ENCODE results near the gene TDRD9.

The TDRD9 gene

DNA sequence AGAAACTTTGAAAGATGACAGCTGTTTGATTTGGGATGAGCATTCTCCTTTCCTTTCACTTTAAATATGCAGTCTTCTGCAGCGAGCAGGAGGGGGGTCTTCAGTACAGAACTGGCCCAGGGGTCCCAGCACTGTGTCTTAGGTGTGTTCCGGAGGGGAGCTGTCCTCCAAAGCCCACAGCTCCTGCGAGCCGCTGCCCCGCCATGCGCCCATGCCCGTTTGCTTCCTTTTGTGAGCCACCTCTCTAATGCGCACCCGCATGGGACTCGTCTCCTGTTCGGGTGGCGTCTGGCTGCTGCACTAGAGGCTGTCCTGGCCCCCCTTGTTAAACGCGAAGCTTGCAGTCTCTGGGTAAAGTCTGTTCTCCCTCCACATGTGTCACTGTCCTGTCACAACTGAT, 108.8 kb downstream of the TDRD9 start:
- H3K9me3 ChIP-seq (ENCODE audit: control insufficient read depth, low read length), result no peaks in the 10 kb centered on the region
- no peak overlapping the region for H3K4me3 ChIP-seq (ENCODE audit: low read length)
- H3K27me3 ChIP-seq (replicated peaks; ENCODE audit: control insufficient read depth, insufficient read depth, low read length), result peaks cover 75% of the 10 kb centered on the region
- no peak overlapping the region for H3K9ac ChIP-seq (ENCODE audit: low read length)
- H3K36me3 ChIP-seq (ENCODE audit: control insufficient read depth, insufficient read depth, low read length, severe bottlenecking), result no peaks in the 10 kb centered on the region
- DNase-seq (ENCODE audit: low read depth), result no peak
- no peaks in the 10 kb centered on the region for H3K4me1 ChIP-seq (ENCODE audit: control insufficient read depth, insufficient read depth, low read length)

- Histone ChIP-seq H3K9me3 (ENCODE audit: control insufficient read depth, low read length) (no peaks in the 10 kb centered on the region), H3K36me3 (ENCODE audit: control insufficient read depth, insufficient read depth, low read length, severe bottlenecking) (no peaks in the 10 kb centered on the region), H3K27me3 (replicated peaks; ENCODE audit: control insufficient read depth, insufficient read depth, low read length) (peaks cover 74% of the 10 kb centered on the region), H3K4me1 (ENCODE audit: control insufficient read depth, insufficient read depth, low read length) (no peaks in the 10 kb centered on the region), H3K9ac (ENCODE audit: low read length) (no peak overlapping the region), H3K4me3 (ENCODE audit: low read length) (no peak overlapping the region)
- DNase-seq (ENCODE audit: low read depth), result no peak
These were observed 109.6 kb downstream of the TDRD9 start for GRCh38 chr14:104037903-104038302.

DNA sequence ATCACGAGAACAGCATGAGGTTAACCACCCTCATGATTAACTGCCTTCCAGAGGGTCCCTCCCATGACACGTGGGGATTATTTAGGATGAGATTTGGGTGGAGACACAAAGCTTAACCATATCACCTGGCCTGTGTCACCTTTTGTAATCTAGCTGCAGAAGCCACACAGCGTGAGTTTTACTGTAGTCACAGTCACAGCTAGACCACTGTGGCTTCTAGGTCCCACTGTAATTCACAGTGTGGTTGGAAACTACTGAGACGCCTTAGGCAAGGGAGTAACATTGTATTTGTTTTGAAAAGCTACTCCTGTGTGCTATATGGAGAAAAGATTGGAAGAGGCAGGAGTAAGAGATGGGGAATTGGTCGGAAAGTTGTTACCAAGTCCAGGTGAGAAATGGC, 111.0 kb downstream of the TDRD9 start:
- Histone ChIP-seq H3K9ac (ENCODE audit: low read length) (no peak overlapping the region), H3K4me1 (ENCODE audit: control insufficient read depth, insufficient read depth, low read length) (no peaks in the 10 kb centered on the region), H3K4me3 (ENCODE audit: low read length) (no peak overlapping the region), H3K36me3 (ENCODE audit: control insufficient read depth, insufficient read depth, low read length, severe bottlenecking) (no peaks in the 10 kb centered on the region), H3K27me3 (replicated peaks; ENCODE audit: control insufficient read depth, insufficient read depth, low read length) (peaks cover 66% of the 10 kb centered on the region), H3K9me3 (ENCODE audit: control insufficient read depth, low read length) (no peaks in the 10 kb centered on the region)
- DNase-seq (ENCODE audit: low read depth), result no peak

DNA sequence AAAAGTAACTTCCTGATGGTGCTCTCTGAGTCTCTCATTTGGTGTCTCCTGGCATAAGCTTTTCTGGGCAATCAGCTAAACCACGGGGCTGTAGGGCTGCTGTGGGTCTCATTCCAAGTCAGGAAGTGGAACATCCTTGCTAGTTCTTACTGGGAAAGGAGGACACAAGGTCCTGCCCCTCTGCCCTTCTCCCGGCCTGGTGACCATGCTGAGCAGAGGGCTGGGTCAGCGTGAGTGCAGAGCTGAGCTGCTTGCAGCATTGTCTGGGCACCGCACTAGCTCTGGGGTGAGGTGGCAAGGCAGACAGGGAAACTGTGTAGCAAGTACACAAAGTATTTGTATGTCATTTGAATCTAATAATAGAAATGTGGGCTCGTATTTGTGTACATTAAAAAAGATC, 112.3 kb downstream of the TDRD9 start:
- H3K4me1 ChIP-seq (ENCODE audit: control insufficient read depth, insufficient read depth, low read length), result no peaks in the 10 kb centered on the region
- no peak overlapping the region for H3K9ac ChIP-seq (ENCODE audit: low read length)
- no peak for DNase-seq (ENCODE audit: low read depth)
- H3K36me3 ChIP-seq (ENCODE audit: control insufficient read depth, insufficient read depth, low read length, severe bottlenecking), result no peaks in the 10 kb centered on the region
- H3K4me3 ChIP-seq (ENCODE audit: low read length), result no peak overlapping the region
- H3K27me3 ChIP-seq (replicated peaks; ENCODE audit: control insufficient read depth, insufficient read depth, low read length), result peaks cover 53% of the 10 kb centered on the region
- H3K9me3 ChIP-seq (ENCODE audit: control insufficient read depth, low read length), result no peaks in the 10 kb centered on the region

DNA sequence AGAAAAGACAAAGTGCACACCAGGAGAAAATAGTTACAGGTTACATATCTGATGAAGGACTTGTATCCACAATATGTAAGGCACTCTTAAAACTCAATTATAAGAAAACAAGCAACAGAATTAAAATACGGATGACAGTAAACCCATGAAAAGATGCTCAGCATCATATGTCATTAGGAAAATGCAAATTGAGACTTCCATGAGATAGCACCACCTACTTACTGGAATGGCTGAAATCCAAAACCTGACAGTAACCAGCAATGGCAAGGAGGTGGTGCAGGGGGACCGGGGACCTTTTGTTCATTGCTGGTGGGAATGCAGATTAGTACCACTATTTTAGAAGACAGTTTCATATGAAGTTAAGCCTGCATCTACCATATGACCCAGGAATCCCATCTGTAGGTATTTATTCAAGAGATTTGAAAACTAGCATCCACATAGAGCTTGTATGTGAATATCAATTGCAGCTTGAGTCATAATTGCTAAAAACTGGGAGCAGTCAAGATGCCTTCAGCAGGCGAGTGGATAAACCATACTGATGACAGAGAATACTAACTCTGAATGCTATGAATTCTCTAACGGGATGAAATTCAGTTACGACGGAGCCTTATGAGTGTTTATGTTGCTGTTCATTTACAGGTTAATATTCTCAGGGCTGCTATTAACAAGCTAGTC, 113.3 kb downstream of the TDRD9 start:
- Histone ChIP-seq H3K4me3 (ENCODE audit: low read length) (no peak overlapping the region), H3K9me3 (ENCODE audit: control insufficient read depth, low read length) (no peaks in the 10 kb centered on the region), H3K36me3 (ENCODE audit: control insufficient read depth, insufficient read depth, low read length, severe bottlenecking) (no peaks in the 10 kb centered on the region), H3K27me3 (replicated peaks; ENCODE audit: control insufficient read depth, insufficient read depth, low read length) (peaks cover 47% of the 10 kb centered on the region), H3K9ac (ENCODE audit: low read length) (no peak overlapping the region), H3K4me1 (ENCODE audit: control insufficient read depth, insufficient read depth, low read length) (no peaks in the 10 kb centered on the region)
- no peak for DNase-seq (ENCODE audit: low read depth)

DNA sequence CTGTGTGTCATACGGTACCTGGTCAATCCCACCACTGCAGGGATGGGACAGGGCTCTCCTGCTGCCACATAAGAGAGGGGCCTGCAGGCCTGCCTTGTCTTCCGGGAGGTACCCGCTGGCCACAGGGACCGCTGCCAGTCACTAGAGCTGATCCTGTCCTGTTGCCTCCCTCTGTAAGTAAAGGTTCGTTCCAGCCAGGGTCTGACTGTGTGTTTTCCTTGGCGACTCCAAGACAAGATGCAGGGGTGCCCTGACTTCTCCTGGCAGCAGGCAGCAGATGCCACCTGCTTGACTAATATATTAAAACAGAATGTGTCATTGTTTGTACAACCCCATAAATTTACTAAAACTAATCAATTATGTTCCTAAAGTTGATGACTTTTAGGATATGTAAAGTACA, 115.8 kb downstream of the TDRD9 start:
- DNase-seq (ENCODE audit: low read depth), result no peak
- no peak overlapping the region for H3K9ac ChIP-seq (ENCODE audit: low read length)
- H3K9me3 ChIP-seq (ENCODE audit: control insufficient read depth, low read length), result no peaks in the 10 kb centered on the region
- H3K36me3 ChIP-seq (ENCODE audit: control insufficient read depth, insufficient read depth, low read length, severe bottlenecking), result no peaks in the 10 kb centered on the region
- H3K4me1 ChIP-seq (ENCODE audit: control insufficient read depth, insufficient read depth, low read length), result peaks cover 13% of the 10 kb centered on the region
- no peak overlapping the region for H3K4me3 ChIP-seq (ENCODE audit: low read length)
- H3K27me3 ChIP-seq (replicated peaks; ENCODE audit: control insufficient read depth, insufficient read depth, low read length), result peaks cover 31% of the 10 kb centered on the region

GRCh38 chr14:104047761-104048160, 119.5 kb downstream of the TDRD9 start:
- Histone ChIP-seq H3K36me3 (ENCODE audit: control insufficient read depth, insufficient read depth, low read length, severe bottlenecking) (no peaks in the 10 kb centered on the region), H3K9me3 (ENCODE audit: control insufficient read depth, low read length) (no peaks in the 10 kb centered on the region), H3K9ac (ENCODE audit: low read length) (no peak overlapping the region), H3K4me1 (ENCODE audit: control insufficient read depth, insufficient read depth, low read length) (peaks cover 32% of the 10 kb centered on the region), H3K4me3 (ENCODE audit: low read length) (peak overlapping the region; percentile 22), H3K27me3 (replicated peaks; ENCODE audit: control insufficient read depth, insufficient read depth, low read length) (peaks cover under 1% of the 10 kb centered on the region)
- no peak for DNase-seq (ENCODE audit: low read depth)

GRCh38 chr14:104048758-104049507, 120.7 kb downstream of the TDRD9 start:
- Histone ChIP-seq H3K4me3 (ENCODE audit: low read length) (peak overlapping the region; percentile 50), H3K9me3 (ENCODE audit: control insufficient read depth, low read length) (no peaks in the 10 kb centered on the region), H3K9ac (ENCODE audit: low read length) (peak overlapping the region; percentile 35), H3K36me3 (ENCODE audit: control insufficient read depth, insufficient read depth, low read length, severe bottlenecking) (no peaks in the 10 kb centered on the region), H3K27me3 (replicated peaks; ENCODE audit: control insufficient read depth, insufficient read depth, low read length) (peaks cover 12% of the 10 kb centered on the region), H3K4me1 (ENCODE audit: control insufficient read depth, insufficient read depth, low read length) (peaks cover 32% of the 10 kb centered on the region)
- DNase-seq (ENCODE audit: low read depth), result peak; percentile 86

GRCh38 chr14:104049576-104050240, 121.5 kb downstream of the TDRD9 start:
- DNase-seq (ENCODE audit: low read depth), result peak; percentile 3

DNA sequence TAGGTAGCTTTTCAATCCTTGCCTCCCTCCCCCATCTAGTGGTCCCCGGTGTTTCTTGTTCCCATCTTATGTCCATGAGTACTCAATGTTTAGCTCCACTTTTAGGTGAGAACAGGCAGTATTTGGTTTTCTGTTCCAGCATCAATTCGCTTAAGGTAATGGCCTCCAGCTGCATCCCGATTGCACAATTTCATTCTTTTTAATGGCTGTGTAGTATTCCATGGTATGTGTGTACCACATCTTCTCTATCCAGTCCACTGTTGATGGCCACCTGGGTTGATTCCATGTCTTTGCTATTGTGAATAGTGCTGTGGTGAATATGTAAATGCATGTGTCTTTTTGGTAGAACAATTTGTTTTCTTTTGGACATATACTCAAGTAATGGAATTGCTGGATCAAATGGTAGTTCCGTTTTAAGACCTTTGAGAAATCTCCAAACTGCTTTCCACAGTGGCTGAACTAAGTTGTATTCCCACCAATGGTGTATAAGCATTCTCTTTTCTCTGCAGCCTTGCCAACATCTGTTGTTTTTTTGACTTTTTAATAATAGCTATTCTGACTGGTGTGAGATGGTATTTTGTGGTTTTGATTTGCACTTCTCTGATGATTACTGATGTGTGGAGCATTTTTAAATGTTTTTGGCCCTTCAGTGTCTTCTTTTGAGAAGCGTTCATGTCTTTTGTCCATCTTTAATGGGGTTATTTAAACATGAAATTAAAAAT, 123.0 kb downstream of the TDRD9 start:
- Histone ChIP-seq H3K4me3 (ENCODE audit: low read length) (peak overlapping the region; percentile 4), H3K27me3 (replicated peaks; ENCODE audit: control insufficient read depth, insufficient read depth, low read length) (peaks cover 31% of the 10 kb centered on the region), H3K9me3 (ENCODE audit: control insufficient read depth, low read length) (no peaks in the 10 kb centered on the region), H3K4me1 (ENCODE audit: control insufficient read depth, insufficient read depth, low read length) (peaks cover 32% of the 10 kb centered on the region), H3K36me3 (ENCODE audit: control insufficient read depth, insufficient read depth, low read length, severe bottlenecking) (no peaks in the 10 kb centered on the region), H3K9ac (ENCODE audit: low read length) (no peak overlapping the region)
- DNase-seq (ENCODE audit: low read depth), result peak; percentile 4

More at GRCh38 chr14:104049576-104050240, 121.5 kb downstream of the TDRD9 start:
- peak overlapping the region; percentile 39 for H3K4me3 ChIP-seq (ENCODE audit: low read length)
- H3K27me3 ChIP-seq (replicated peaks; ENCODE audit: control insufficient read depth, insufficient read depth, low read length), result peaks cover 19% of the 10 kb centered on the region
- H3K4me1 ChIP-seq (ENCODE audit: control insufficient read depth, insufficient read depth, low read length), result peaks cover 32% of the 10 kb centered on the region
- H3K36me3 ChIP-seq (ENCODE audit: control insufficient read depth, insufficient read depth, low read length, severe bottlenecking), result no peaks in the 10 kb centered on the region
- peak overlapping the region; percentile 52 for H3K9ac ChIP-seq (ENCODE audit: low read length)
- no peaks in the 10 kb centered on the region for H3K9me3 ChIP-seq (ENCODE audit: control insufficient read depth, low read length)

Data from adipocyte (in vitro differentiated cells).